Gastrocnemius medialis (tissue), 4 donors: ENCODE results near the gene ZNF3.

Experiments
- CTCF ChIP-seq, 5 experiments: fragments of 450-650 bp in 3 of 5; fragments of 200-600 bp in 2 of 5; sonication (generic) in 2 of 5; IDR thresholded peaks in 4 of 5; conservative IDR thresholded peaks in 1 of 5; 1 replicate in 4 of 5; 2 replicates in 1 of 5; pipeline ENCODE4 v1.5.1; 2016 to 2019; ENCODE audit warnings: antibody characterized with exemption in 5 of 5, mild to moderate bottlenecking in 3 of 5, moderate library complexity in 3 of 5
- POLR2A ChIP-seq, 2 donors: fragments of 450-650 bp; IDR thresholded peaks; one replicate each; pipeline ENCODE4 v1.6.1; 2017; ENCODE audit warnings: antibody characterized with exemption in 2 of 2, mild to moderate bottlenecking in 2 of 2, moderate library complexity in 2 of 2

- no peak for TF ChIP-seq CTCF (IDR thresholded peaks at IDR 0.05 in 4 of 5, conservative IDR thresholded peaks at IDR 0.05 in 1 of 5)
- TF ChIP-seq POLR2A (IDR thresholded peaks at IDR 0.05) = no peak
Observed at GRCh38 chr7:100072462-100072861, 9.1 kb downstream of the ZNF3 start.
